Activated CD8-positive, alpha-beta memory T cell treated with anti-CD3 and anti-CD28 coated beads, Interleukin-2, amount 10 ng/mL, durations not matched to agents 7 days and 5 days (primary cell): Measurements from ENCODE around the gene OXSR1. TPM values are rescaled to one million over a fixed set of nuclear protein-coding genes. Genes with fewer than 3 reads are reported as not detected.

Experiments
- ATAC-seq: fragments of 150-1000 bp; cut with Tn5 transposase; one replicate; pipeline ENCODE4 v1.10.0; 2021; ENCODE audit warnings: moderate library complexity
- CTCF ChIA-PET: fragments of 350-600 bp; sonication (Branson Sonifier 250); formaldehyde crosslinking; loops from one replicate; lab custom pipeline; 2021; ENCODE audit warnings: antibody characterized with exemption; lab: Charles Lee
- DNase-seq: peaks from one replicate; pipeline ENCODE4 v3.0.0-alpha.2; 2020
- H3K27ac Mint-ChIP-seq: one replicate; pipeline ENCODE4 v1.8.0; 2021; ENCODE audit warnings: mild to moderate bottlenecking, mixed read lengths
- H3K27me3 Mint-ChIP-seq: one replicate; pipeline ENCODE4 v1.8.0; 2021; ENCODE audit warnings: mixed read lengths
- H3K36me3 Mint-ChIP-seq: one replicate; pipeline ENCODE4 v1.8.0; 2021; ENCODE audit warnings: mild to moderate bottlenecking, mixed read lengths
- H3K4me1 Mint-ChIP-seq: one replicate; pipeline ENCODE4 v1.8.0; 2021; ENCODE audit warnings: mixed read lengths
- H3K4me3 Mint-ChIP-seq: one replicate; pipeline ENCODE4 v1.8.0; 2021; ENCODE audit warnings: mild to moderate bottlenecking, moderate library complexity, mixed read lengths
- H3K9me3 Mint-ChIP-seq: one replicate; pipeline ENCODE4 v1.8.0; 2022; ENCODE audit warnings: low read depth, mixed read lengths
- total RNA-seq, 2 experiments: library from RNA; stranded (reverse); gene quantifications; one replicate each; pipeline ENCODE4 v1.2.3, GENCODE V29; 2021

Gene OXSR1
- total RNA-seq, 2 experiments from 2014 or later = 47.8 to 56.3 TPM

- no peak for DNase-seq
- H3K9me3 Mint-ChIP-seq = no peaks in the 10 kb centered on the region
- ATAC-seq = no peak
- peaks cover under 1% of the 10 kb centered on the region for H3K36me3 Mint-ChIP-seq
- H3K4me1 Mint-ChIP-seq = peaks cover 4% of the 10 kb centered on the region
- CTCF ChIA-PET = no interaction called here
- H3K4me3 Mint-ChIP-seq = no peak within 1 kb of the TSS
- H3K27ac Mint-ChIP-seq = no peak within 1 kb of the TSS
- no peaks in the 10 kb centered on the region for H3K27me3 Mint-ChIP-seq
Measured at GRCh38 chr3:38265604-38266307, 100.4 kb downstream of the OXSR1 start, which contains the start of gene SLC22A13. Gene SLC22A13, plus strand, starts transcription at chr3:38265812. Its CDS starts 49 bp downstream, at chr3:38265861.

- H3K9me3 Mint-ChIP-seq = no peaks in the 10 kb centered on the region
- peaks cover 4% of the 10 kb centered on the region for H3K4me1 Mint-ChIP-seq
- ATAC-seq (no peak), DNase-seq (no peak)
- H3K27ac Mint-ChIP-seq = no peak overlapping the region
- no peaks in the 10 kb centered on the region for H3K27me3 Mint-ChIP-seq
- H3K36me3 Mint-ChIP-seq = peaks cover 2% of the 10 kb centered on the region
- H3K4me3 Mint-ChIP-seq = no peak overlapping the region
- CTCF ChIA-PET = no interaction called here
Measured at GRCh38 chr3:38266810-38267209, 101.5 kb downstream of the OXSR1 start.

- CTCF ChIA-PET = no interaction called here
Measured at GRCh38 chr3:38267662-38268061, 102.3 kb downstream of the OXSR1 start.

GRCh38 chr3:38268087-38268486 lies 102.8 kb downstream of the OXSR1 start:
- no peak for ATAC-seq
- no peak for DNase-seq
- Mint-ChIP-seq H3K4me3 (no peak overlapping the region), H3K9me3 (no peaks in the 10 kb centered on the region), H3K27ac (no peak overlapping the region), H3K36me3 (peaks cover 2% of the 10 kb centered on the region), H3K27me3 (no peaks in the 10 kb centered on the region), H3K4me1 (peaks cover 4% of the 10 kb centered on the region)
- CTCF ChIA-PET = no interaction called here

More at GRCh38 chr3:38267662-38268061, 102.3 kb downstream of the OXSR1 start:
- Mint-ChIP-seq H3K4me3 (no peak overlapping the region), H3K9me3 (no peaks in the 10 kb centered on the region), H3K36me3 (peaks cover 2% of the 10 kb centered on the region), H3K4me1 (peaks cover 4% of the 10 kb centered on the region), H3K27ac (no peak overlapping the region), H3K27me3 (no peaks in the 10 kb centered on the region)
- no peak for DNase-seq
- no peak for ATAC-seq

GRCh38 chr3:38268522-38268921 lies 103.2 kb downstream of the OXSR1 start:
- DNase-seq (no peak), ATAC-seq (no peak)
- H3K4me3 Mint-ChIP-seq = no peak overlapping the region
- CTCF ChIA-PET = no interaction called here
- H3K27me3 Mint-ChIP-seq = no peaks in the 10 kb centered on the region
- peaks cover 2% of the 10 kb centered on the region for H3K36me3 Mint-ChIP-seq
- no peak overlapping the region for H3K27ac Mint-ChIP-seq
- no peaks in the 10 kb centered on the region for H3K9me3 Mint-ChIP-seq
- peaks cover 4% of the 10 kb centered on the region for H3K4me1 Mint-ChIP-seq

- Mint-ChIP-seq H3K27ac (no peak overlapping the region), H3K9me3 (no peaks in the 10 kb centered on the region), H3K27me3 (no peaks in the 10 kb centered on the region), H3K4me3 (no peak overlapping the region), H3K36me3 (peaks cover 2% of the 10 kb centered on the region), H3K4me1 (peaks cover 4% of the 10 kb centered on the region)
- no peak for DNase-seq
- CTCF ChIA-PET = no interaction called here
- ATAC-seq = no peak
Measured at GRCh38 chr3:38270606-38271005, 105.3 kb downstream of the OXSR1 start.

GRCh38 chr3:38271553-38271952 lies 106.2 kb downstream of the OXSR1 start:
- peaks cover 2% of the 10 kb centered on the region for H3K36me3 Mint-ChIP-seq
- no peak overlapping the region for H3K4me3 Mint-ChIP-seq
- H3K27me3 Mint-ChIP-seq = no peaks in the 10 kb centered on the region
- CTCF ChIA-PET = interaction anchor here (0.7 kb wide), 1 partner anchor 241 kb away, joined by 3 read pairs; no protein-coding TSS in a partner anchor
- ATAC-seq = no peak
- H3K9me3 Mint-ChIP-seq = no peaks in the 10 kb centered on the region
- peaks cover 4% of the 10 kb centered on the region for H3K4me1 Mint-ChIP-seq
- no peak overlapping the region for H3K27ac Mint-ChIP-seq
- DNase-seq = no peak

- Mint-ChIP-seq H3K9me3 (no peaks in the 10 kb centered on the region), H3K4me3 (no peak overlapping the region), H3K4me1 (no peaks in the 10 kb centered on the region), H3K36me3 (peaks cover 2% of the 10 kb centered on the region), H3K27ac (no peak overlapping the region), H3K27me3 (no peaks in the 10 kb centered on the region)
- DNase-seq (no peak), ATAC-seq (no peak)
- CTCF ChIA-PET = no interaction called here
Measured at GRCh38 chr3:38274864-38275649, 109.7 kb downstream of the OXSR1 start.

- no peak for ATAC-seq
- CTCF ChIA-PET = no interaction called here
Measured at GRCh38 chr3:38275658-38276057, 110.3 kb downstream of the OXSR1 start.

GRCh38 chr3:38276081-38276916 lies 111.0 kb downstream of the OXSR1 start:
- H3K27ac Mint-ChIP-seq = no peak overlapping the region
- H3K4me3 Mint-ChIP-seq = no peak overlapping the region
- peak; percentile 27 for DNase-seq
- no peak for ATAC-seq
- no peaks in the 10 kb centered on the region for H3K4me1 Mint-ChIP-seq
- H3K9me3 Mint-ChIP-seq = no peaks in the 10 kb centered on the region
- no peaks in the 10 kb centered on the region for H3K27me3 Mint-ChIP-seq
- CTCF ChIA-PET = no interaction called here
- H3K36me3 Mint-ChIP-seq = no peaks in the 10 kb centered on the region

More at GRCh38 chr3:38275658-38276057, 110.3 kb downstream of the OXSR1 start:
- Mint-ChIP-seq H3K27me3 (no peaks in the 10 kb centered on the region), H3K36me3 (peaks cover 2% of the 10 kb centered on the region), H3K4me1 (no peaks in the 10 kb centered on the region), H3K4me3 (no peak overlapping the region), H3K27ac (no peak overlapping the region), H3K9me3 (no peaks in the 10 kb centered on the region)
- no peak for DNase-seq

GRCh38 chr3:38276917-38277630 lies 111.7 kb downstream of the OXSR1 start:
- DNase-seq = peak; percentile 19
- no peak for ATAC-seq
- H3K4me3 Mint-ChIP-seq = no peak overlapping the region
- H3K27ac Mint-ChIP-seq = no peak overlapping the region
- no peaks in the 10 kb centered on the region for H3K27me3 Mint-ChIP-seq
- H3K36me3 Mint-ChIP-seq = no peaks in the 10 kb centered on the region
- no peaks in the 10 kb centered on the region for H3K9me3 Mint-ChIP-seq
- H3K4me1 Mint-ChIP-seq = no peaks in the 10 kb centered on the region
- CTCF ChIA-PET = no interaction called here

- H3K9me3 Mint-ChIP-seq = no peaks in the 10 kb centered on the region
- H3K4me3 Mint-ChIP-seq = no peak overlapping the region
- no peak for ATAC-seq
- CTCF ChIA-PET = no interaction called here
- H3K4me1 Mint-ChIP-seq = no peaks in the 10 kb centered on the region
- DNase-seq = no peak
- H3K27ac Mint-ChIP-seq = no peak overlapping the region
- H3K36me3 Mint-ChIP-seq = no peaks in the 10 kb centered on the region
- no peaks in the 10 kb centered on the region for H3K27me3 Mint-ChIP-seq
Measured at GRCh38 chr3:38278841-38279240, 113.5 kb downstream of the OXSR1 start.
